WTC11 (cell line): ENCODE data around the gene ERMP1.
A peak's percentile ranks its signal among the peaks of the same experiment; 100 is the strongest.

Experiments used
- CREB1 ChIP-seq: sonication (generic); formaldehyde crosslinking; IDR thresholded peaks from 2 replicates; pipeline ENCODE4 v1.8.0; 2023; ENCODE audit warnings: mild to moderate bottlenecking, missing genetic modification reagents
- JAZF1 ChIP-seq: fragments of 250-450 bp; sonication (Bioruptor Pico); IDR thresholded peaks from 2 replicates; pipeline ENCODE4 v1.9.0; 2021; ENCODE audit warnings: moderate library complexity, mild to moderate bottlenecking, inconsistent platforms
- MAX ChIP-seq: sonication (generic); formaldehyde crosslinking; IDR thresholded peaks from 2 replicates; pipeline ENCODE4 v1.8.0; 2022; ENCODE audit warnings: mild to moderate bottlenecking, missing genetic modification reagents
- PREB ChIP-seq: sonication (generic); formaldehyde crosslinking; IDR thresholded peaks from 2 replicates; pipeline ENCODE4 v1.8.1; 2022; ENCODE audit warnings: mild to moderate bottlenecking, missing genetic modification reagents, moderate library complexity, borderline replicate concordance
- TEAD1 ChIP-seq: sonication (generic); formaldehyde crosslinking; IDR thresholded peaks from 2 replicates; pipeline ENCODE4 v1.8.0; 2022; ENCODE audit warnings: mild to moderate bottlenecking, missing genetic modification reagents
- TF ChIP-seq, protein P1 (sequence below): fragments of 200-600 bp; IDR thresholded peaks from 2 replicates; pipeline ENCODE4 v1.8.0; 2022; ENCODE audit warnings: antibody characterized with exemption

DNA sequence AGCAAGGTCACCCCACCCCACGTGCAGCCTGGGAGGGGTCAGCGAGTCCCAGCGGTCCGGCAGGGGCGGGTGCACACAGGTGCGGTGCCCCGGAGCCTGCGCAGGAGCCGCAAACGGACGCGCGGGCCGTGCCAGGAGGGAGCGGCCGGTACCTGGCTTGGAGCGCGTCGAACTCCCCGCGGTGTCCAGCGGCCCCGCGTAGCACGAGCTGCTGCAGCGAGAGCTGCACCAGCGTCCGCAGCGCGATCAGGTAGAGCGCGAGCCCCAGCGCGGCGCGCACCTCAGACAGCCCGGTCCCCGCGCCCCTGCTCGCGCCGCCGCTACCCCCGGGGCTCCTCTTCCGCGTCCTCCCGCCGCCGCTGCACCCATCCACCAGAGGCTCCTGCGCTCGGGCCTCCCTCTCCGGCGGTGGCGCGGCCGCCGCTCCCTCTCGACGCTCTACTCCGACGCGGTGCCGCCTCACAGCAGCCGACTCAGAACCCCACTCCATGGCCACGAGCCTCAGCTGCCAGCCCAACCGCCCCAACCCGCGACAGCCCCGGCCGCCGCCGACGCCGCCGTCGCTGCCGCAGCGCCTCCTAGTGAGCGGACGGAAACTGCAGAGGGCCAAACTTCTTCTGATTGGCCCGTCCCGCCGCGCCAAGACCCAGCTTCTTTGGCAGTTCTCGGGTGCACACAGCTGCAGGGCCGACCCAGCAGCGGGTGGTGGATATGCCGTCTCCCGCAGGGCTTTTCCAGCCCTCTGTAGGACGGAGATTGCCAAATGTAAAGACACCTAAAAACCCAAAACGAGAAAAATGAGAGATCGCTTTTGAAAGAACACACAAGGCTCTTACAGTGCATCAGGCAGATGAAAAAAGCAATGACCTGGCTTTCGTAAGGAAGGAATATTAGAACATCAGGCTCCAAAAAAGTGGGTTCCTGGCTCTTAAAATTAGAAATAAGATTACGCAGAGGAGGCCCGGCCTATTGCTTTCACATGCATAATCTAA, at the start of gene ERMP1:
- TF ChIP-seq CREB1 = no peak
- TF ChIP-seq, protein P1, sequence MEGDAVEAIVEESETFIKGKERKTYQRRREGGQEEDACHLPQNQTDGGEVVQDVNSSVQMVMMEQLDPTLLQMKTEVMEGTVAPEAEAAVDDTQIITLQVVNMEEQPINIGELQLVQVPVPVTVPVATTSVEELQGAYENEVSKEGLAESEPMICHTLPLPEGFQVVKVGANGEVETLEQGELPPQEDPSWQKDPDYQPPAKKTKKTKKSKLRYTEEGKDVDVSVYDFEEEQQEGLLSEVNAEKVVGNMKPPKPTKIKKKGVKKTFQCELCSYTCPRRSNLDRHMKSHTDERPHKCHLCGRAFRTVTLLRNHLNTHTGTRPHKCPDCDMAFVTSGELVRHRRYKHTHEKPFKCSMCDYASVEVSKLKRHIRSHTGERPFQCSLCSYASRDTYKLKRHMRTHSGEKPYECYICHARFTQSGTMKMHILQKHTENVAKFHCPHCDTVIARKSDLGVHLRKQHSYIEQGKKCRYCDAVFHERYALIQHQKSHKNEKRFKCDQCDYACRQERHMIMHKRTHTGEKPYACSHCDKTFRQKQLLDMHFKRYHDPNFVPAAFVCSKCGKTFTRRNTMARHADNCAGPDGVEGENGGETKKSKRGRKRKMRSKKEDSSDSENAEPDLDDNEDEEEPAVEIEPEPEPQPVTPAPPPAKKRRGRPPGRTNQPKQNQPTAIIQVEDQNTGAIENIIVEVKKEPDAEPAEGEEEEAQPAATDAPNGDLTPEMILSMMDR = peak; percentile 73
- TF ChIP-seq TEAD1 (CRISPR knock-in tag) = peak; percentile 89; the same call in 1 of the 2 replicates
- TF ChIP-seq PREB = no peak
- TF ChIP-seq MAX (CRISPR knock-in tag) = peak; percentile 81
- TF ChIP-seq JAZF1 (CRISPR knock-in tag) = no peak
